ENCODE measurements around the gene REPIN1.

The REPIN1 gene

GRCh38 chr7:150337179-150337578, 31.4 kb upstream of the REPIN1 start:
- Histone ChIP-seq H3K9me3 (ENCODE audit: insufficient read depth, low read length) (no peaks in the 10 kb centered on the region), H3K36me3 (replicated peaks; ENCODE audit: low read depth, low read length) (no peaks in the 10 kb centered on the region), H4K20me1 (ENCODE audit: insufficient read depth, low read length) (no peaks in the 10 kb centered on the region), H2AFZ (ENCODE audit: low read depth, low read length) (no peak overlapping the region), H3K79me2 (ENCODE audit: low read length) (no peaks in the 10 kb centered on the region), H3K27me3 (ENCODE audit: low read depth, low read length) (no peaks in the 10 kb centered on the region), H3K4me1 (ENCODE audit: low read length) (no peaks in the 10 kb centered on the region), H3K4me3 (ENCODE audit: low read length) (no peak overlapping the region), H3K4me2 (ENCODE audit: low read length) (no peak overlapping the region), H3K9ac (ENCODE audit: low read length) (no peak overlapping the region), H3K27ac (ENCODE audit: low read length) (no peak overlapping the region)
- TF ChIP-seq CTCF (IDR thresholded peaks at IDR 0.05; ENCODE audit: low read depth, low read length), result no peak
- TF ChIP-seq EZH2phosphoT487 (IDR thresholded peaks at IDR 0.05; ENCODE audit: low read depth), result no peak

- no peak overlapping the region for H3K4me3 ChIP-seq (ENCODE audit: low read length)
- no peaks in the 10 kb centered on the region for H3K9me3 ChIP-seq (ENCODE audit: insufficient read depth, low read length)
- no peak overlapping the region for H3K9ac ChIP-seq (ENCODE audit: low read length)
- no peak overlapping the region for H2AFZ ChIP-seq (ENCODE audit: low read depth, low read length)
- H3K4me2 ChIP-seq (ENCODE audit: low read length), result no peak overlapping the region
- H3K36me3 ChIP-seq (replicated peaks; ENCODE audit: low read depth, low read length), result no peaks in the 10 kb centered on the region
- no peaks in the 10 kb centered on the region for H4K20me1 ChIP-seq (ENCODE audit: insufficient read depth, low read length)
- no peak overlapping the region for H3K27ac ChIP-seq (ENCODE audit: low read length)
- TF ChIP-seq EZH2phosphoT487 (IDR thresholded peaks at IDR 0.05; ENCODE audit: low read depth) (no peak), CTCF (IDR thresholded peaks at IDR 0.05; ENCODE audit: low read depth, low read length) (no peak)
- H3K4me1 ChIP-seq (ENCODE audit: low read length), result no peaks in the 10 kb centered on the region
- no peaks in the 10 kb centered on the region for H3K79me2 ChIP-seq (ENCODE audit: low read length)
- no peaks in the 10 kb centered on the region for H3K27me3 ChIP-seq (ENCODE audit: low read depth, low read length)
Measured at GRCh38 chr7:150337659-150338081, 31.0 kb upstream of the REPIN1 start.

GRCh38 chr7:150338166-150338829, 30.3 kb upstream of the REPIN1 start:
- no peak overlapping the region for H3K4me2 ChIP-seq (ENCODE audit: low read length)
- no peak overlapping the region for H3K9ac ChIP-seq (ENCODE audit: low read length)
- no peaks in the 10 kb centered on the region for H3K79me2 ChIP-seq (ENCODE audit: low read length)
- TF ChIP-seq CTCF (IDR thresholded peaks at IDR 0.05; ENCODE audit: low read depth, low read length) (no peak), EZH2phosphoT487 (IDR thresholded peaks at IDR 0.05; ENCODE audit: low read depth) (no peak)
- H2AFZ ChIP-seq (ENCODE audit: low read depth, low read length), result no peak overlapping the region
- H3K4me3 ChIP-seq (ENCODE audit: low read length), result no peak overlapping the region
- no peak overlapping the region for H3K27ac ChIP-seq (ENCODE audit: low read length)
- H3K27me3 ChIP-seq (ENCODE audit: low read depth, low read length), result no peaks in the 10 kb centered on the region
- no peaks in the 10 kb centered on the region for H3K4me1 ChIP-seq (ENCODE audit: low read length)
- H3K9me3 ChIP-seq (ENCODE audit: insufficient read depth, low read length), result no peaks in the 10 kb centered on the region
- no peaks in the 10 kb centered on the region for H3K36me3 ChIP-seq (replicated peaks; ENCODE audit: low read depth, low read length)
- no peaks in the 10 kb centered on the region for H4K20me1 ChIP-seq (ENCODE audit: insufficient read depth, low read length)

GRCh38 chr7:150339409-150339809, 29.2 kb upstream of the REPIN1 start:
- no peak overlapping the region for H3K9ac ChIP-seq (ENCODE audit: low read length)
- H3K4me3 ChIP-seq (ENCODE audit: low read length), result no peak overlapping the region
- H3K9me3 ChIP-seq (ENCODE audit: insufficient read depth, low read length), result peaks cover 11% of the 10 kb centered on the region
- H4K20me1 ChIP-seq (ENCODE audit: insufficient read depth, low read length), result no peaks in the 10 kb centered on the region
- no peak for TF ChIP-seq CTCF (IDR thresholded peaks at IDR 0.05; ENCODE audit: low read depth, low read length)
- no peak for TF ChIP-seq EZH2phosphoT487 (IDR thresholded peaks at IDR 0.05; ENCODE audit: low read depth)
- H3K27me3 ChIP-seq (ENCODE audit: low read depth, low read length), result no peaks in the 10 kb centered on the region
- no peak overlapping the region for H2AFZ ChIP-seq (ENCODE audit: low read depth, low read length)
- H3K4me1 ChIP-seq (ENCODE audit: low read length), result no peaks in the 10 kb centered on the region
- H3K27ac ChIP-seq (ENCODE audit: low read length), result no peak overlapping the region
- H3K36me3 ChIP-seq (replicated peaks; ENCODE audit: low read depth, low read length), result peaks cover 8% of the 10 kb centered on the region
- no peak overlapping the region for H3K4me2 ChIP-seq (ENCODE audit: low read length)
- no peaks in the 10 kb centered on the region for H3K79me2 ChIP-seq (ENCODE audit: low read length)

Data from OCI-LY3 (cell line).